Astrocyte of the cerebellum (primary cell): ENCODE measurements around the gene TMPRSS2.

Source experiments
- DNase-seq: peaks from one replicate; pipeline ENCODE4 v3.0.0-alpha.2; 2011; ENCODE audit warnings: low read depth
- H3K4me3 ChIP-seq: 2 replicates; pipeline ENCODE4 v1.5.1; 2011; ENCODE audit warnings: mild to moderate bottlenecking, low read depth, low read length, moderate library complexity
- in situ Hi-C: cut with HindIII; loops from 2 replicates; pipeline ENCODE4 v1.10.0; 2017; ENCODE audit warnings: low sequenced_read_pairs
- TF ChIP-seq, protein P1 (sequence below): IDR thresholded peaks from 2 replicates; pipeline ENCODE4 v1.5.1; 2012; ENCODE audit warnings: low read length, low read depth, moderate library complexity, mild to moderate bottlenecking; ENCODE audit errors: missing control alignments

The TMPRSS2 gene

GRCh38 chr21:41507521-41508414, at the start of gene TMPRSS2:
TSS of gene TMPRSS2 (minus strand) at chr21:41508158. CDS start at chr21:41498133, 10,025 bp downstream.
- in situ Hi-C loops: no loop called here
- H3K4me3 ChIP-seq: peak within 1 kb of the TSS; percentile 28
- no peak for DNase-seq
- TF ChIP-seq, protein P1, sequence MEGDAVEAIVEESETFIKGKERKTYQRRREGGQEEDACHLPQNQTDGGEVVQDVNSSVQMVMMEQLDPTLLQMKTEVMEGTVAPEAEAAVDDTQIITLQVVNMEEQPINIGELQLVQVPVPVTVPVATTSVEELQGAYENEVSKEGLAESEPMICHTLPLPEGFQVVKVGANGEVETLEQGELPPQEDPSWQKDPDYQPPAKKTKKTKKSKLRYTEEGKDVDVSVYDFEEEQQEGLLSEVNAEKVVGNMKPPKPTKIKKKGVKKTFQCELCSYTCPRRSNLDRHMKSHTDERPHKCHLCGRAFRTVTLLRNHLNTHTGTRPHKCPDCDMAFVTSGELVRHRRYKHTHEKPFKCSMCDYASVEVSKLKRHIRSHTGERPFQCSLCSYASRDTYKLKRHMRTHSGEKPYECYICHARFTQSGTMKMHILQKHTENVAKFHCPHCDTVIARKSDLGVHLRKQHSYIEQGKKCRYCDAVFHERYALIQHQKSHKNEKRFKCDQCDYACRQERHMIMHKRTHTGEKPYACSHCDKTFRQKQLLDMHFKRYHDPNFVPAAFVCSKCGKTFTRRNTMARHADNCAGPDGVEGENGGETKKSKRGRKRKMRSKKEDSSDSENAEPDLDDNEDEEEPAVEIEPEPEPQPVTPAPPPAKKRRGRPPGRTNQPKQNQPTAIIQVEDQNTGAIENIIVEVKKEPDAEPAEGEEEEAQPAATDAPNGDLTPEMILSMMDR: no peak

DNA sequence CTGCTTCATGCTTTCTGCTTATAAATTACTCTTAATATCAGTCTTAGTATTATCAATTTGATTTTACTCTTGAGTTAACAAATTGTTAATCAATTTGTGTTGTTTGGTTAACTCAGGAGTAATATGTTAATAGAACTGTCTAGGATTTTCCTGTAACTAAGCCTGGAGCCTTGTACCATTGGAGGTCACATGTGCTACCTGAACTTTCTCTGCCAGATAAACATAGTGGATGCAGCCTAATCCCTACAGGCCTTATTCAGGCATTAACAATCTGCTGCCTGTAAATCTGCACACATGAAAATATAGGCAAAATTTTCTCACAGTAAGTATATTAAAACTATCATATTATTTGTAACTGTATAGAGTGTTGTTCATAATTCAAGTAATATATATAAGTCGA, 47.1 kb upstream of the TMPRSS2 start:
- TF ChIP-seq, protein P1: no peak
- no peak overlapping the region for H3K4me3 ChIP-seq
- DNase-seq: no peak
- in situ Hi-C loops: no loop called here

DNA sequence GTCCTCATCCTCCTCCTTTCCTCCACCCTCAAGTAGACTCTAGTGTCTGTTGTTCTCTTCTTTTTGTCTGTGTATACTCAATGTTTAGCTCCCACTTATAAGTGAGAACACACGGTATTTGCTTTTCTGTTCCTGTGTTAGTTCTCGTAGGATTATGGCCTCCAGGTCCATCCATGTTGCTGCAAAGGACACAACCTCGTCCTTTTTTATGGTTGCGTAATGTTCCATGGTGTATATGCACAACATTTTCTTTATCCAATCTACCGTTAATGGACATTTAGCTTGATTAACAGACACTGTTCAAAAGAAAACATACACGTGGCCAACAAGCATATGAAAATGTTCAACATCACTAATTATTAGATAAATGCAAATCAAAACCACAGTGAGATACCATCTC, 44.3 kb upstream of the TMPRSS2 start:
- in situ Hi-C loops: no loop called here
- H3K4me3 ChIP-seq: no peak overlapping the region
- no peak for DNase-seq
- TF ChIP-seq, protein P1: no peak

- in situ Hi-C loops: no loop called here
- no peak overlapping the region for H3K4me3 ChIP-seq
- DNase-seq: no peak
- TF ChIP-seq, protein P1: no peak
These were observed 40.8 kb upstream of the TMPRSS2 start for GRCh38 chr21:41548781-41549180.

DNA sequence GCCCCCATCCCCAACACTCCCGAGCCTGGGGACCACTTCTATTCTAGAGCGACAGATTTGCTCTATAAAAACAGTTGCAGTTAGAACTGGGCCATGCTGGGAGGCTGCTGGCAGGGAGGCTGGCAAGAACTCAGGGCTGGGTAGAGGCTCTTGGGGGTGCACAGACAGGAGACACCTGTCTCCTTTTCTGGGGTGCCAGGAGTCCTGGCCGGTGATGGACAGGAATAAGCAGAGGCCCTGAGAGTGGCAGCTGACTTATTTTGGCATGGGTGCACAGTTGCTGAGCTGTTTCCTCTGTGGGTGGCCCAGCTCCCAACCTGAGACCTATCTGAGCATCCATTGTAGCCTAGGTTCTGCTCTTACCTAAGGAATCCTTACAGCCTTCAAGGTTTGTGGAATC, 39.2 kb upstream of the TMPRSS2 start:
- TF ChIP-seq, protein P1: no peak
- DNase-seq: no peak
- H3K4me3 ChIP-seq: no peak overlapping the region
- in situ Hi-C loops: no loop called here

DNA sequence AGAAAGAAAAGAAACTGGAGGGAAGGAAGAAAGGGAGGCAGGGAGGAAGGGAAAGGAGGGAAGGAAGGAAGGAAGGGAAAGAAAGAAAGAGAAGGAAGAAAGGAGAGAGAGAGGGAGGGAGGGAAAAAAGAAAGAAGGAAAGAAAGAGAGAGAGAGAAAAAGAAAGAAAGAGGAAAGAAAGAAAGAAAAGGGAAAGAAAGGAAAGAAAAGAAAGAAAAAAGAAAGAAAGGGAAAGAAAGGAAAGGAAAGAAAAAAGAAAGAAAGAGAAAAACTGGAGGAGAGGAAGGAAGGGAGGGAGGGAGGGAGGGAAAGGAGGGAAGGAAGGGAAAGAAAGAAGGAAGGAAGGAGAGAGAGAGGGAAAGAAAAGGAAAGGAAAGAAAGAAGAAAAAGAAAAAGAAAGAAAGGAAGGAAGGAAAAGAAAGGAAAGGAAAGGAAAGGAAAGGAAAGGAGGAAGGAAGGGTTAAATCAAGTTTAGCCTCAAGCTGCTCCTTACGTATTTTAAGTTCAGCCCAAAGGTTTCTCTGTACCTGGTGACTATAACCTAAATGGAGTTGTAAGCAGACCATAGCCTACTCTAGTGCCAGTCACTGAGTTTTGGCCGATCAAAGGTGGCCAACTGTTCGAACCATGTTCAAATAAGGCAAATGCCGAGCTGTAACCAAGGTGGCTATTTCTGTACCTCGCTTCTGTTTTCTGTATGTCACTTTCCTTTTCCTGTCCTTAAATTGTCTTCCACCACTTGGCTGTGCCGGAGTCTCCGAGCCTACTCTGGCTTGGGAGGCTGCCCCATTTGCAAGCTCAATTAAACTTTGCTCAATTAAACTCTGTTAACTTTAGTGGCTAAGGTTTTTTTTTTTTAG, 37.8 kb upstream of the TMPRSS2 start:
- H3K4me3 ChIP-seq: no peak overlapping the region
- TF ChIP-seq, protein P1: no peak
- no peak for DNase-seq
- in situ Hi-C loops: no loop called here
